HepG2 (cell line): ENCODE data around the gene HSD11B1L. TPM values are rescaled to one million over a fixed set of nuclear protein-coding genes. Genes with fewer than 3 reads are reported as not detected.

Experiments used
- ATAC-seq: fragments of 200-7000 bp; cut with Tn5 transposase; 3 replicates; pipeline ENCODE4 v1.9.1; 2020; ENCODE audit warnings: mild to moderate bottlenecking, moderate library complexity
- BruUV-seq: library from RNA; stranded (reverse); fragments of 400-500 nt; replicated peaks from 2 replicates; lab custom pipeline; 2021; lab: Mats Ljungman, UMichigan
- CTCF ChIA-PET: fragments of 300-600 bp; formaldehyde crosslinking; extraction: SDS; loops from one replicate; lab custom pipeline; 2021; ENCODE audit warnings: low total read pairs, inconsistent platforms, low intra/inter-chr PET ratio; lab: Yijun Ruan, JAX
- POLR2A ChIA-PET: fragments of 350-600 bp; sonication (Branson Sonifier 250); formaldehyde crosslinking; loops from one replicate; lab custom pipeline; 2020; ENCODE audit warnings: antibody characterized with exemption, inconsistent platforms; lab: Yijun Ruan, JAX
- DNase-seq: peaks from one replicate; pipeline ENCODE4 v3.0.0-alpha.2; 2015; ENCODE audit warnings: low spot score
- FAIRE-seq: peaks from 3 replicates; lab custom pipeline; 2011; peaks lifted over from hg19 to GRCh38; lab: Jason Lieb, UNC
- H2AFZ ChIP-seq: one replicate; pipeline ENCODE4 v1.6.1; 2011; ENCODE audit warnings: low read length, inconsistent platforms
- H3K27ac ChIP-seq: fragments of 300-600 bp; 3 replicates; pipeline ENCODE4 v1.8.0; 2011; ENCODE audit warnings: mixed run types, mild to moderate bottlenecking, mixed read lengths, low read length, inconsistent platforms; ENCODE audit not compliant: insufficient read depth; ENCODE audit errors: extremely low read length
- H3K27me3 ChIP-seq, 2 experiments: fragments of 200-600 bp in 1 of 2; 2 replicates in 1 of 2; 3 replicates in 1 of 2; pipeline versions ENCODE4 v1.6.0 to v1.8.0; 2011; ENCODE audit warnings: low read length in 2 of 2, mild to moderate bottlenecking in 2 of 2, moderate library complexity in 2 of 2, inconsistent platforms in 1 of 2; ENCODE audit not compliant: insufficient read depth in 2 of 2, control insufficient read depth in 1 of 2
- H3K36me3 ChIP-seq, 2 experiments: fragments of 200-600 bp in 1 of 2; replicated peaks in 1 of 2; 2 replicates in 1 of 2; 3 replicates in 1 of 2; pipeline versions ENCODE4 v1.5.1 to v1.8.0; 2011; ENCODE audit warnings: low read length in 2 of 2, inconsistent platforms in 1 of 2; ENCODE audit not compliant: insufficient read depth in 2 of 2, control insufficient read depth in 1 of 2
- H3K4me1 ChIP-seq: 2 replicates; pipeline ENCODE4 v1.5.1; 2012; ENCODE audit warnings: low read length, inconsistent platforms; ENCODE audit not compliant: insufficient read depth
- H3K4me2 ChIP-seq: 2 replicates; pipeline ENCODE4 v1.6.0; 2011; ENCODE audit warnings: low read depth, low read length, inconsistent platforms
- H3K4me3 ChIP-seq, 3 experiments: fragments of 200-600 bp in 1 of 3; sonication (generic), shearing (Covaris generic) in 1 of 3; replicated peaks in 1 of 3; 2 replicates each; pipeline ENCODE4 v1.5.1; 2011 to 2016; ENCODE audit warnings: low read length in 3 of 3, inconsistent platforms in 2 of 3, low read depth in 2 of 3, mild to moderate bottlenecking in 2 of 3, control low read depth in 1 of 3, mixed read lengths in 1 of 3; ENCODE audit not compliant: insufficient read depth in 1 of 3
- H3K79me2 ChIP-seq: one replicate; pipeline ENCODE4 v1.6.1; 2011; ENCODE audit warnings: low read length, inconsistent platforms; ENCODE audit not compliant: insufficient read depth
- H3K9ac ChIP-seq: 2 replicates; pipeline ENCODE4 v1.6.0; 2011; ENCODE audit warnings: mild to moderate bottlenecking, low read depth, low read length, inconsistent platforms; ENCODE audit not compliant: insufficient read depth
- H3K9me3 ChIP-seq: 2 replicates; pipeline ENCODE4 v1.5.1; 2012; ENCODE audit warnings: mild to moderate bottlenecking, low read length
- H4K20me1 ChIP-seq: 2 replicates; pipeline ENCODE4 v1.6.0; 2011; ENCODE audit warnings: inconsistent platforms, mild to moderate bottlenecking, low read length, moderate library complexity; ENCODE audit not compliant: insufficient read depth
- MAFF ChIP-seq: IDR thresholded peaks from 2 replicates; pipeline ENCODE4 v1.6.1; 2011; ENCODE audit warnings: low read depth, low read length, improper control_type of control experiment
- NCOA5 ChIP-seq: sonication (generic); formaldehyde crosslinking; IDR thresholded peaks from 2 replicates; pipeline ENCODE4 v1.4.0; 2020; ENCODE audit warnings: missing genetic modification reagents
- PAF1 ChIP-seq: IDR thresholded peaks from 2 replicates; pipeline ENCODE4 v1.6.1; 2016; ENCODE audit warnings: missing genetic modification reagents, missing compliant biosample characterization
- POLR2AphosphoS5 ChIP-seq: IDR thresholded peaks from 2 replicates; pipeline ENCODE4 v1.6.1; 2012; ENCODE audit warnings: low read depth, low read length
- SSRP1 ChIP-seq: IDR thresholded peaks from 2 replicates; pipeline ENCODE4 v1.6.1; 2016; ENCODE audit warnings: control low read depth
- TAF1 ChIP-seq: sonication (generic); formaldehyde crosslinking; IDR thresholded peaks from 2 replicates; pipeline ENCODE4 v1.4.0; 2020; ENCODE audit warnings: missing genetic modification reagents
- ZBTB2 ChIP-seq: sonication (generic); formaldehyde crosslinking; IDR thresholded peaks from 2 replicates; pipeline ENCODE4 v1.8.0; 2022; ENCODE audit warnings: low read depth, missing genetic modification reagents
- WGBS: methylation state at CpG from one replicate; pipeline ENCODE4 v1.1.6; 2017; ENCODE audit warnings: low lambda C conversion rate; 5-methylcytosine and 5-hydroxymethylcytosine counted together
- in situ Hi-C: cut with HindIII; loops from 2 replicates; pipeline ENCODE4 v1.10.0; 2017; ENCODE audit warnings: low pct_unique_long_range_greater_than_20kb; ENCODE audit not compliant: extremely low pct_ligation_motif_present
- intact Hi-C: fragments of 100-400 bp; cut with micrococcal nuclease; formaldehyde crosslinking; loops from one replicate; pipeline ENCODE4 v1.10.0; 2022; ENCODE audit not compliant: unreplicated experiment
- polyA plus RNA-seq, 8 experiments: library from polyadenylated mRNA; depleted of rRNA in 3 of 8; stranded (reverse) in 7 of 8; unstranded in 1 of 8; fragments of >200 nt; fragmentation: Illumina TruSeq in 4 of 8; extraction: Trizol in 4 of 8; gene quantifications; 2 replicates each; pipeline versions ENCODE4 v1.2.1 to v1.2.3, GENCODE V29; 2011 to 2016; ENCODE audit warnings: low read depth in 4 of 8, missing spikeins in 1 of 8, mixed read lengths in 1 of 8; ENCODE audit not compliant: insufficient read depth in 1 of 8
- total RNA-seq, 5 experiments: library from RNA; depleted of rRNA; stranded (reverse); fragments of >200 nt; fragmentation: Illumina TruSeq; extraction: Trizol; gene quantifications; 2 replicates each; pipeline ENCODE4 v1.2.3, GENCODE V29; 2016; ENCODE audit warnings: low read depth in 1 of 5
- TF ChIP-seq, protein P1 (sequence below), 2 experiments: fragments of 450-650 bp in 1 of 2; sonication (generic) in 1 of 2; formaldehyde crosslinking; IDR thresholded peaks; 2 replicates each; pipeline versions ENCODE4 v1.5.0 to v1.8.0; 2020 to 2022; ENCODE audit warnings: mild to moderate bottlenecking in 1 of 2, missing genetic modification reagents in 1 of 2

Gene HSD11B1L
- total and polyA plus RNA-seq, 2 of the 13 experiments (the other 11 are each of a cell fraction or from before 2014, with no cell fraction given), result 2.8 to 3.9 TPM

- TF ChIP-seq ZBTB2 (CRISPR knock-in tag), result no peak
- TF ChIP-seq MAFF, result no peak
Observed at GRCh38 chr19:5691822-5692722, 11.2 kb downstream of the HSD11B1L start (continued).

GRCh38 chr19:5692723-5693194, 11.9 kb downstream of the HSD11B1L start:
- 80% methylated on average over 2 of the region's 7 CpGs for WGBS
- Histone ChIP-seq H3K4me2 (no peak overlapping the region), H2AFZ (no peak overlapping the region), H3K4me1 (peaks cover 17% of the 10 kb centered on the region; the same call in 1 of the 2 replicates), H3K27me3 (no peaks in the 10 kb centered on the region; a peak in 1 of 5 replicates), H3K79me2 (peaks cover 35% of the 10 kb centered on the region), H3K36me3 (peaks cover 25 to 60% of the 10 kb centered on the region in 2 experiments), H4K20me1 (peaks cover 38% of the 10 kb centered on the region), H3K4me3 (no peak overlapping the region), H3K27ac (peak overlapping the region; percentile 16), H3K9me3 (no peaks in the 10 kb centered on the region), H3K9ac (peak overlapping the region; percentile 5; the same call in 1 of the 2 replicates)
- DNase-seq (no peak), FAIRE-seq (no peak), ATAC-seq (no peak)
- peak; percentile 71; the same call in 1 of the 2 replicates for TF ChIP-seq PAF1 (CRISPR knock-in tag)
- peak; percentile 18; the same call in 1 of the 2 replicates for TF ChIP-seq POLR2AphosphoS5
- peak; percentile 16; the same call in 1 of the 2 replicates for TF ChIP-seq TAF1 (CRISPR knock-in tag)
- TF ChIP-seq NCOA5 (CRISPR knock-in tag), result no peak
- TF ChIP-seq SSRP1, result peak; percentile 43
- TF ChIP-seq, protein P1, sequence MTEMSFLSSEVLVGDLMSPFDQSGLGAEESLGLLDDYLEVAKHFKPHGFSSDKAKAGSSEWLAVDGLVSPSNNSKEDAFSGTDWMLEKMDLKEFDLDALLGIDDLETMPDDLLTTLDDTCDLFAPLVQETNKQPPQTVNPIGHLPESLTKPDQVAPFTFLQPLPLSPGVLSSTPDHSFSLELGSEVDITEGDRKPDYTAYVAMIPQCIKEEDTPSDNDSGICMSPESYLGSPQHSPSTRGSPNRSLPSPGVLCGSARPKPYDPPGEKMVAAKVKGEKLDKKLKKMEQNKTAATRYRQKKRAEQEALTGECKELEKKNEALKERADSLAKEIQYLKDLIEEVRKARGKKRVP (CRISPR knock-in tag; IDR thresholded peaks at IDR 0.05), result no peak
- CTCF ChIA-PET, result no interaction called here
- BruUV-seq, result no TSS peak
- POLR2A ChIA-PET, result no interaction called here
- in situ Hi-C loops (no loop called here), intact Hi-C loops (no loop called here)
